A549 (cell line): ENCODE data around the gene ME2. TPM values are rescaled to one million over a fixed set of nuclear protein-coding genes. Genes with fewer than 3 reads are reported as not detected.

Experiments
- ATAC-seq, 2 experiments: fragments of 200-7000 bp in 1 of 2; fragments of >200 bp in 1 of 2; cut with Nextera tagmentation in 1 of 2; cut with Tn5 transposase in 1 of 2; 3 replicates each; pipeline versions ENCODE4 v1.8.0 to v1.9.1; 2018 to 2020; ENCODE audit warnings: mild to moderate bottlenecking in 1 of 2, moderate library complexity in 1 of 2
- CTCF ChIA-PET: fragments of 300-600 bp; sonication (Branson Sonifier 250); formaldehyde crosslinking; extraction: SDS; loops from one replicate; lab custom pipeline; 2021; ENCODE audit warnings: antibody characterized with exemption, inconsistent platforms; lab: Yijun Ruan, JAX
- POLR2A ChIA-PET: fragments of 350-600 bp; formaldehyde crosslinking; extraction: SDS; loops from one replicate; lab custom pipeline; 2021; ENCODE audit warnings: antibody characterized with exemption, inconsistent platforms; lab: Yijun Ruan, JAX
- DNase-seq, 2 experiments: peaks; one replicate each; pipeline versions ENCODE4 v3.0.0 to v3.0.0-alpha.2; 2011 to 2016; ENCODE audit warnings: low read depth in 1 of 2, low spot score in 1 of 2
- FAIRE-seq: peaks from 2 replicates; lab custom pipeline; 2011; peaks lifted over from hg19 to GRCh38; lab: Jason Lieb, UNC
- H3K27ac ChIP-seq, 2 experiments: fragments of >200 bp; sonication (Bioruptor Twin); formaldehyde crosslinking; 3 replicates each; pipeline ENCODE4 v1.5.1; 2016 to 2017
- H3K4me1 ChIP-seq: fragments of >200 bp; sonication (Bioruptor Twin); formaldehyde crosslinking; 3 replicates; pipeline ENCODE4 v1.6.1; 2016
- H3K4me2 ChIP-seq: fragments of >200 bp; sonication (Bioruptor Twin); formaldehyde crosslinking; 3 replicates; pipeline ENCODE4 v1.6.1; 2016
- H3K4me3 ChIP-seq: fragments of >200 bp; sonication (Bioruptor Twin); formaldehyde crosslinking; 3 replicates; pipeline ENCODE4 v1.5.1; 2016
- H3K9me3 ChIP-seq: fragments of >200 bp; sonication (Bioruptor Twin); formaldehyde crosslinking; 3 replicates; pipeline ENCODE4 v1.6.1; 2016
- BHLHE40 ChIP-seq: IDR thresholded peaks from 2 replicates; pipeline ENCODE4 v1.6.1; 2012; ENCODE audit warnings: low read depth, low read length, inconsistent platforms
- CBX2 ChIP-seq: fragments of 200-600 bp; sonication (generic); IDR thresholded peaks from 2 replicates; pipeline ENCODE4 v1.6.1; 2016; ENCODE audit warnings: low read depth, mild to moderate bottlenecking, borderline replicate concordance
- CHD2 ChIP-seq: fragments of 150-350 bp; IDR thresholded peaks from 2 replicates; pipeline ENCODE4 v1.6.1; 2014; ENCODE audit warnings: low read length; ENCODE audit not compliant: partially characterized antibody
- CTCF ChIP-seq: fragments of >200 bp; sonication (Bioruptor Twin); formaldehyde crosslinking; IDR thresholded peaks from 3 replicates; pipeline ENCODE4 v1.5.1; 2016
- EHF ChIP-seq: fragments of 250-450 bp; sonication (Bioruptor Pico); IDR thresholded peaks from 2 replicates; pipeline ENCODE4 v1.5.0; 2020; ENCODE audit warnings: mild to moderate bottlenecking
- ESRRA ChIP-seq: fragments of 150-350 bp; IDR thresholded peaks from 2 replicates; pipeline ENCODE4 v1.6.1; 2014; ENCODE audit warnings: mild to moderate bottlenecking, low read length, borderline replicate concordance
- FOSL2 ChIP-seq, 2 experiments: fragments of 450-650 bp in 1 of 2; fragments of >200 bp in 1 of 2; sonication (Bioruptor Twin) in 1 of 2; formaldehyde crosslinking; IDR thresholded peaks; 2 replicates each; pipeline versions ENCODE4 v1.5.0 to v1.6.1; 2016 to 2020; ENCODE audit warnings: mild to moderate bottlenecking in 1 of 2, moderate library complexity in 1 of 2
- HEYL ChIP-seq: fragments of 250-450 bp; sonication (Bioruptor Pico); IDR thresholded peaks from 2 replicates; pipeline ENCODE4 v1.8.0; 2021; ENCODE audit warnings: mild to moderate bottlenecking, moderate library complexity
- HMGXB4 ChIP-seq: fragments of 250-450 bp; sonication (Bioruptor Pico); IDR thresholded peaks from 2 replicates; pipeline ENCODE4 v1.5.0; 2021; ENCODE audit warnings: mild to moderate bottlenecking, moderate library complexity, borderline replicate concordance
- HOXB13 ChIP-seq: fragments of 250-450 bp; sonication (Bioruptor Pico); IDR thresholded peaks from 2 replicates; pipeline ENCODE4 v1.5.0; 2020; ENCODE audit warnings: low read depth, mild to moderate bottlenecking, moderate library complexity
- JUN ChIP-seq, 2 experiments: fragments of >200 bp; sonication (Bioruptor Twin); formaldehyde crosslinking; IDR thresholded peaks; 2 replicates in 1 of 2; 3 replicates in 1 of 2; pipeline ENCODE4 v1.6.1; 2016 to 2017
- KDM5A ChIP-seq: fragments of 200-600 bp; sonication (generic); IDR thresholded peaks from 2 replicates; pipeline ENCODE4 v1.6.1; 2016; ENCODE audit warnings: antibody characterized with exemption, mild to moderate bottlenecking
- MAZ ChIP-seq: fragments of 150-350 bp; IDR thresholded peaks from 2 replicates; pipeline ENCODE4 v1.6.1; 2014; ENCODE audit warnings: antibody characterized with exemption, low read depth, low read length, borderline replicate concordance
- POLR2AphosphoS2 ChIP-seq: conservative IDR thresholded peaks from 2 replicates; pipeline ENCODE4 v1.6.1; 2012; ENCODE audit warnings: low read length, improper control_type of control experiment, inconsistent platforms
- RAD21 ChIP-seq, 2 experiments: fragments of >200 bp in 1 of 2; sonication (Bioruptor Twin) in 1 of 2; formaldehyde crosslinking in 1 of 2; IDR thresholded peaks in 1 of 2; conservative IDR thresholded peaks in 1 of 2; 2 replicates in 1 of 2; 3 replicates in 1 of 2; pipeline ENCODE4 v1.6.1; 2012 to 2018; ENCODE audit warnings: inconsistent platforms in 1 of 2
- RARB ChIP-seq: fragments of 250-450 bp; sonication (Bioruptor Pico); IDR thresholded peaks from 2 replicates; pipeline ENCODE4 v1.8.0; 2021; ENCODE audit warnings: mild to moderate bottlenecking, moderate library complexity
- SMC3 ChIP-seq: fragments of >200 bp; sonication (Bioruptor Twin); formaldehyde crosslinking; IDR thresholded peaks from 3 replicates; pipeline ENCODE4 v1.6.1; 2018; ENCODE audit warnings: inconsistent platforms
- SREBF2 ChIP-seq: fragments of 450-650 bp; IDR thresholded peaks from 2 replicates; pipeline ENCODE4 v1.6.1; 2014; ENCODE audit warnings: mild to moderate bottlenecking, moderate library complexity
- USF2 ChIP-seq: fragments of 450-650 bp; IDR thresholded peaks from 2 replicates; pipeline ENCODE4 v1.6.1; 2014; ENCODE audit warnings: antibody characterized with exemption
- ZFP36 ChIP-seq: fragments of 450-650 bp; IDR thresholded peaks from 2 replicates; pipeline ENCODE4 v1.6.1; 2014; ENCODE audit warnings: borderline replicate concordance; ENCODE audit not compliant: partially characterized antibody
- WGBS: methylation state at CpG from one replicate; pipeline ENCODE4 v1.1.6; 2017; ENCODE audit errors: missing lambda C conversion rate; 5-methylcytosine and 5-hydroxymethylcytosine counted together
- polyA plus RNA-seq, 4 experiments: library from polyadenylated mRNA; depleted of rRNA in 3 of 4; stranded (reverse); fragments of >200 nt; fragmentation: RNase III in 1 of 4; extraction: RNeasy Plus Mini Kit Qiagen cat#74134 plus additional on column Dnase treatment in 1 of 4; gene quantifications; 2 replicates in 3 of 4; 3 replicates in 1 of 4; pipeline ENCODE4 v1.2.3, GENCODE V29; 2011 to 2017

ME2 gene
- polyA plus RNA-seq, 2 of the 4 experiments (the other 2 are of a cell fraction) = 46.8 to 88.0 TPM

- 77% methylated on average over 3 of the region's 3 CpGs for WGBS
- H3K4me1 ChIP-seq = no peaks in the 10 kb centered on the region
- ATAC-seq (no peak), FAIRE-seq (no peak), DNase-seq (no peak)
- no peak overlapping the region for H3K4me3 ChIP-seq
- H3K9me3 ChIP-seq = no peaks in the 10 kb centered on the region
- H3K4me2 ChIP-seq = no peak overlapping the region
- ChIA-PET POLR2A (interaction anchor here (0.9 kb wide), 1 partner anchor 75 kb away, joined by 4 read pairs; the partner anchor contains the start of gene ME2), CTCF (no interaction called here)
- TF ChIP-seq RARB (CRISPR knock-in tag) (no peak), SMC3 (no peak), KDM5A (no peak), ZFP36 (no peak), JUN (IDR thresholded peaks at IDR 0.05) (no peak), POLR2AphosphoS2 (no peak), HOXB13 (CRISPR knock-in tag) (no peak), FOSL2 (IDR thresholded peaks at IDR 0.05) (no peak), FOSL2 (CRISPR knock-in tag; IDR thresholded peaks at IDR 0.05) (no peak), ESRRA (no peak), SREBF2 (no peak), CTCF (no peak), EHF (CRISPR knock-in tag) (no peak), HEYL (CRISPR knock-in tag) (no peak), MAZ (no peak), USF2 (no peak), CHD2 (no peak), RAD21 (conservative IDR thresholded peaks at IDR 0.05 in 1 of 2, IDR thresholded peaks at IDR 0.05 in 1 of 2) (no peak), BHLHE40 (no peak)
- H3K27ac ChIP-seq = no peak overlapping the region
Observed at GRCh38 chr18:50953822-50954221, 74.9 kb downstream of the ME2 start.

GRCh38 chr18:50955253-50955652 is 76.3 kb downstream of the ME2 start:
- POLR2A ChIA-PET = interaction anchor here (0.9 kb wide), 1 partner anchor 13 kb away, joined by 3 read pairs; the partner anchor contains the start of gene ELAC1
- TF ChIP-seq CBX2 = no peak
- TF ChIP-seq HMGXB4 (CRISPR knock-in tag) = no peak
- no peak for TF ChIP-seq SREBF2
- Histone ChIP-seq H3K4me2 (no peak overlapping the region), H3K4me1 (no peaks in the 10 kb centered on the region), H3K27ac (no peak overlapping the region), H3K4me3 (no peak overlapping the region), H3K9me3 (no peaks in the 10 kb centered on the region)
- FAIRE-seq (no peak), ATAC-seq (no peak), DNase-seq (no peak)
- CTCF ChIA-PET = interaction anchor here (0.6 to 1.3 kb wide), 4 partner anchors 12 to 135 kb away, joined by 3 read pairs; partner anchors contain the start of gene ELAC1
- 78% methylated on average over 4 of the region's 4 CpGs for WGBS
